ENCODE data around the gene NEGR1. TPM values are rescaled to one million over a fixed set of nuclear protein-coding genes. Genes with fewer than 3 reads are reported as not detected.

NEGR1 gene
- total RNA-seq, 1 donor from 2014 or later, result 9.1 TPM

GRCh38 chr1:71850515-71850914 is 431.8 kb downstream of the NEGR1 start:
- no peak for DNase-seq

DNA sequence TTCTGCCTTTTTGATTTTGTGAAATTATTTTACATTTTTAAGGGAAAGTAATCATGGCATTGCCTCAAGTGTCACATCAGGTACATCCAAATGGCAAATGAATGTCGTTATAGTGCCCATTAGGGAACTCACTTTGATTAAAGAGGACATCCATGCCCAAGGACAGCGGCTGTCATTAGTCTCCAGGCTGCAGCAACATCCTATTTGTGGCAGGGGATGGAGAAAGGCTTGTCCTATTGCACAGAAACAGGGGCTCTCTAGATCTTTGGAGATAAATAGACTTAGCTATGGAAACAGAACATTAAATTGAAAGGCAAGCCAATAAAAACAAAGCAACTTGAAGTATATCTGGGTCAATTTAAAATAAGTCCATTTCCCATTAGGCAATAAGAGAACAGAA is 439.3 kb downstream of the NEGR1 start:
- no peak for DNase-seq

- no peak for DNase-seq
Measured at GRCh38 chr1:71839876-71840275, 442.5 kb downstream of the NEGR1 start.

DNA sequence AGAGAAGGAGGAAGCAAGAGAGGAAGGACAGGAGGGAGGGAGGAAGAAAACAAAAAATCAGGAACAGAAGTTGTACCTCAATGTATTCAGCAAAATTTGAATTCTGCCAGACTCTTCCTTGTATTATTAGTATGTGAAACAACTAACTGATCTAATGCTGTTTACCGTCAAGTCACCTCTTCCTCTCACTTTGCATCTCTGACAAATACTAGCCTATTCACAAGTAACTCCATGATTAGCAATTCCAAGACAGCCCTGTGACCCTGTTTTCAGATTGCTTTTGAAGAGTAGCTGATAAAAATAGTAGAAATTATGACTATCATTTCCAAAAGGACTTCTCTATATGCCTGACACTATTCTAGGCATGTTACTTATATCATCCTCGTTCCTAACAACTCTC is 445.4 kb downstream of the NEGR1 start:
- DNase-seq, result no peak

DNA sequence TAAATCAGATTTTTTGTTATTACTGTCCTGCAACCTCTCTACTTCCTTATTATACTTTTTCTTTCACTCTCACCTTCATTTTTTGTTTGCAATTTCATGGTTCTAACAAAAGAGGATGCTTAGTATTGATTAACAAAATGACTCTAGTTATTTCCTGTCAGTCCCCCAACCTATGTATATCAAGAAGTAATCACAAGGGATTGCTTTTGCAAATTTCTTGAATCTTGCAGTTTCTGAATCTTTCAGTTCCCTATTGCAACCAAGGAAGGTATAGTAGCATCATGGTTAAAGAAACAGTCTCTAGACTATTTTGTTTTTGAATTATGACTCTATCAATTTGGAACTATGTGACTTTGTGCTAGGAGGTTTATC is 446.9 kb downstream of the NEGR1 start:
- no peak for DNase-seq

DNA sequence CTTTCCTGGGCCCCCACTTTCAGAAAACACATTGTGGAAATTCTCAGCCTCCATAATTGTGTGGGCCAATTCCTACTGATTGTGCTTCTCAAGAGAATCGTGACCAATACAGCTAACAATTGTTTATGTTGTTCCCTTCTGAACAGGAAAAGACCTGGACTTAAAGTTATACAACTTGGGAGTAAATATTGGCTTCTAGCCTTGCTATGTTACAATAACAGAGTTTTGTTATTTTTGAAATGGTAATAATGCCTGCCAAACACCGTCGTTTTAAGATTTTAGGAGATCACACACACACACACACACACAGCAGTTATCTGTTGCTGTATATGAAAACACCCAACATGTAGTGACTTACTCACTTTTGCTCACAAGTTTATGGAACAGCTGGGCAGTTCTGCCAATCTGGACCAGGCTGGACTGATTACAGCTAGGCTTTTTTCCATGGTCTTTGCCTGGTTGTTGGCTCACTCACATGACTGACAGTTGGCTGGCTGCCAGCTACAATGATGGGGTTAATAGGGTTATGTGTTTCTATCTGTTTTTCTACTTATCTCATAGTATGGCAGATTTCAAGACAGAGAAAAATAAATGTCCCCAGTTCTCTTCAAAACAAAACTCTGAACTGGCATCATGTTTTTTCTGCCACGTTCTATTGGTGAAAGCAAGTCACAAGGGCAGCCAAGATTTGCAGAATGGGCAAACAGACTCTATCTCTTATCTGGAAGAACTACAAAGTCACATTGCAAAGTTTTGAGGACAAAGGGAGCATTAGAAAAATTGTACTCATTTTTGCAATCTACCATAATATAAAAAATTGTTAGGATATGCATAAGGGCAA is 447.5 kb downstream of the NEGR1 start:
- peak; percentile 7 for DNase-seq

- DNase-seq, result no peak
Measured at GRCh38 chr1:71831646-71832045, 450.7 kb downstream of the NEGR1 start.

DNA sequence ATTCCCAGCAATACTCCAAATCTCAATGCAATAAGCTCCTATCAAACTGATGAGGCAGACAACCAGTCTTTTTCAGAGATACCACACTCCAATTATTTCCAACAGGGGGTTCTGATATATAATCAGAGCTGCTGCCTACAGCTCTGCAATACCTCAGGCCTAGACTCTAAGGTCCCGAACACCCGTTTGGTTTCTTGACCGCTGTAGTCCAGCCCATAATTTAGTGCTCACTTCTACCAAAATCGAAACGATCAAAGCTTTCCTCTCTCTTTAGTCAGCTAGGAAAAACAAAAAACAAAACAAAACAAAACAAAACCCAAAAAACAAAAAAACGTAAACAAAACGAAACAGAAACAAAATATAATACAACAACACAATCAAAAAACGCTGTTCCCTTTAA is 453.0 kb downstream of the NEGR1 start:
- DNase-seq, result no peak

- DNase-seq, result no peak
Measured at GRCh38 chr1:71828431-71829012, 453.8 kb downstream of the NEGR1 start.

GRCh38 chr1:71823708-71824305 is 458.5 kb downstream of the NEGR1 start:
- no peak for DNase-seq

DNA sequence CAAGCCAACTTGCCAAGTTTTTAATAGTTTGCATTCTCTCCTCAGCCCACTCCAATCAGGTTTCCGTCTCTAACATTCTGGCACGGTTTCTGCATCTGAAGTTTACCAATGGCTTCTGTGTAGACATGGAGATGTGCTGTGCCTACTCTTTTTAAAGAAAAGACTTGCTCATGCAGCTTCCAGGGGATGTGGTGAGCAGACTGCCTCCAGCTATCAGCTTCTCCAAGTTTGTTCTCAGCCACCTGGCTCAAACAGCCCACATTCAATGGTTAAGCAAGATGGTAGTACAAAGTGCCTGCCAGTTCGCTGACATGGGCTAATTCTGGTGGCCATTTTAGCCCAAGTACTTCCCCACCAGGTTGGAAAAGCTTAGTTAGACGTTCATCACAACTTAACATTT is 465.3 kb downstream of the NEGR1 start:
- no peak for DNase-seq

- no peak for DNase-seq
Measured at GRCh38 chr1:71809085-71809484, 473.3 kb downstream of the NEGR1 start.

GRCh38 chr1:71804140-71804539 is 478.2 kb downstream of the NEGR1 start:
- DNase-seq, result no peak

DNA sequence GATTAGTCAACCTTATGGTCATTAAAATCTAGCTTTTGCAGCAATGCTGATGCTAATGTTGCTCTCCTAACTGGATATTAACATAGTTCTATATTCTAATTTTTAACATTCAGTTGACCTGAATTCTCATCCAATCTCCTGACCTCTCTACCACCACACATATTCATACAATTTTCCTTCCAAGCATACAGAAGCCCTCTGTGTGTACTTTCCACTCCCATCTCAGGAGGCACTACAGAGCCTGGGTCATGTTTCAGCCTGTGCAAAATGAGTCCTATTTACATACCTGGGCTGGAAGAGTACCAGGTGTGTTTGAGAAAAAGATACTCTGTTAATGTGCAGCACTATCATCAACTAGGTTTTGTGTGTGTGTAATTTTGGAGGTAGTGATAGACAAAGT is 486.3 kb downstream of the NEGR1 start:
- no peak for DNase-seq

DNA sequence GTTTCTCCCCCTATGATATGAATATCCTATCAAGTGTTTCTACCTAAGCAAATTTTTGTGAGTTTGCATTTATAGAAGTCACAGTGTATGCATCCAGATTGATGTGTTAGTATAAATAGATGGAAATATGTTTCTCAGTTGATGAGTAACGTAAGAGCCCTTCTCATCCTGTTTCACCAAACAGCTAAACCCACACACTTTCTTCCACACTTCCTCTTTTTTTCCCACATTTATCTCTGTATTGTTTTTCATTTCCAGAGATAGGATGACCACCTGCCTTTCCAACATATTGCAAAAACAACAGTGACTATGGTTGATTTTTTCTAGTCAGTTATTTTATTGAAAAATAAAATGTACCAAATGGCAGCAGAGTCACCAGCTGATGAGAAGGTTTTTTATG is 490.1 kb downstream of the NEGR1 start:
- no peak for DNase-seq

- no peak for DNase-seq
Measured at GRCh38 chr1:71788113-71788512, 494.2 kb downstream of the NEGR1 start.

- no peak for DNase-seq
Measured at GRCh38 chr1:71787699-71788098, 494.6 kb downstream of the NEGR1 start.

GRCh38 chr1:71786218-71786617 is 496.1 kb downstream of the NEGR1 start:
- no peak for DNase-seq

DNA sequence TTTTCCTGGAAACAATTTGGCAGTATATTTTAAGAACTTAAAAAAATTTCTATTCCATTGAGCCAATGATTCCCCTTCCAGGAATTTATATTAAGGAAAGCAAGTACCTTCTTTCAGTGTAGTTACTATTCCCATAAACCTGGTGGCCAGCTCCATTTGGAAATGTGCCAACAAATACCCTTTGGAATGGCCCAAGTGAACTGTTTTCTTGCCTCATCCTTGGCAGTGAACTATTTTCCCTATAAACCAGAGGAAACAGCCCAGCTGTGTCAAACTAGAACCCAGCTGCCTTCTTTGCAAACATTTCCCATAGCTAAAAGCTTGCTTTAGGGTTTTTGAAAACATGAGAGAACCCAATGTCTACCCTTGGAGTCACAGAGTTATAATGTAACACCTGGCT is 496.9 kb downstream of the NEGR1 start:
- peak; percentile 6 for DNase-seq

- no peak for DNase-seq
Measured at GRCh38 chr1:71785000-71785399, 497.3 kb downstream of the NEGR1 start.

- no peak for DNase-seq
Measured at GRCh38 chr1:71784241-71784640, 498.1 kb downstream of the NEGR1 start.

DNA sequence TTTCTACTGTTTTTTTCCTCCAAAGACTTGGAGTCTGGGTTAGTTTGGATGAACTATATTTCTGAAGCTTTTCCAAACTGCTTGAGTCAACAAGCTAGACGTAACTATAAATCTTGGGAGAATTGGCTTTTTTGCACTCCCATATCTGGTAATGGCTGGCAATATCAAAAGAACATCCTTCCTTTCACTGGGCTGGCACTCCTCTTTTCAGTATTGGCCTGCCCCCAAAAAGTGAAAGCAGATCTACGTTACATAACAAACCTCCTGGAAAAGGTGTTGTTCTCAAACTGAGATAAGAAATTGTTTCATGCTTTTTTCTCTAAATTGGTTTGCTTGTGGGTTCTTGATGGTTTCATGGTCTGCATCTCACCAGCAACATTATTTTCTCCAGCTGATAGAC is 499.3 kb downstream of the NEGR1 start:
- no peak for DNase-seq

- DNase-seq, result no peak
Measured at GRCh38 chr1:71781450-71781849, 500.9 kb downstream of the NEGR1 start.

DNA sequence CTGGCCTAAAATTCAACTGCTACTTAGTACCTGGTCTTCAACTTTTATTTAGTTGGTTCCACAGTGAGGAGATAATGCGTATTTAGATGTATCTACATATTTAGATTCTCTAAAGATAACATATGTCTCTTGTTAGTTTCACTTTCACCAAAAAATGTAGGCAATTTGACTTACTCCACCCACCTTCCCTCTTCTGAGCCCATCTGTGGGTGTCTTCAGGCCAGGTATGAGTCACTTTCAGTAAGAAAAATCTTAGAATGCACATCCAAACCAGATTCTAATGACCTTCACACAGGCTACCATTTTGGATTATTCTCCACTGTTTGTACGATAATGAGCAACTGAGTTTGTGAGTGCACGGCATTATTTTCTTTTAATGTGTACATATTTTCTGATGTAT is 501.7 kb downstream of the NEGR1 start:
- DNase-seq, result no peak

All from skin of body (tissue), 2 donors.